OCI-LY1 (cell line): ENCODE results near the gene XRCC1.

ENCODE experiments used
- H2AFZ ChIP-seq: fragments of 200-600 bp; sonication (generic), shearing (Covaris generic); 2 replicates; pipeline ENCODE4 v1.6.0; 2014; ENCODE audit warnings: antibody characterized with exemption, mild to moderate bottlenecking, low read length
- H3F3A ChIP-seq: fragments of 200-600 bp; sonication (generic), shearing (Covaris generic); 2 replicates; pipeline ENCODE4 v1.6.0; 2014; ENCODE audit warnings: mild to moderate bottlenecking, antibody characterized with exemption, low read length, moderate library complexity; ENCODE audit not compliant: insufficient read depth
- H3K27ac ChIP-seq: fragments of 200-600 bp; sonication (generic); 2 replicates; pipeline ENCODE4 v1.5.1; 2014; ENCODE audit warnings: low read length, mixed run types, mild to moderate bottlenecking, low read depth; ENCODE audit not compliant: poor library complexity, severe bottlenecking
- H3K27me3 ChIP-seq: fragments of 200-600 bp; sonication (generic); 2 replicates; pipeline ENCODE4 v1.6.0; 2014; ENCODE audit warnings: antibody characterized with exemption, mild to moderate bottlenecking, low read length, moderate library complexity; ENCODE audit not compliant: insufficient read depth
- H3K36me3 ChIP-seq: fragments of 200-600 bp; sonication (generic); 2 replicates; pipeline ENCODE4 v1.6.1; 2014; ENCODE audit warnings: mild to moderate bottlenecking, antibody characterized with exemption, low read length, moderate library complexity, mixed read lengths; ENCODE audit not compliant: insufficient read depth
- H3K4me1 ChIP-seq: fragments of 200-600 bp; sonication (generic); 2 replicates; pipeline ENCODE4 v1.5.1; 2014; ENCODE audit warnings: mild to moderate bottlenecking, low read length, moderate library complexity; ENCODE audit not compliant: insufficient read depth, severe bottlenecking
- H3K4me2 ChIP-seq: fragments of 200-600 bp; sonication (generic), shearing (Covaris generic); 2 replicates; pipeline ENCODE4 v1.6.1; 2014; ENCODE audit warnings: low read length
- H3K4me3 ChIP-seq: fragments of 200-600 bp; sonication (generic); 2 replicates; pipeline ENCODE4 v1.5.1; 2014; ENCODE audit warnings: low read length, low read depth, mild to moderate bottlenecking, mixed read lengths; ENCODE audit not compliant: poor library complexity, severe bottlenecking
- H3K79me2 ChIP-seq: fragments of 200-600 bp; shearing (Covaris generic); 2 replicates; pipeline ENCODE4 v1.6.1; 2016; ENCODE audit warnings: mixed run types, low read length, mixed read lengths; ENCODE audit not compliant: insufficient read depth
- H3K9ac ChIP-seq: fragments of 200-600 bp; sonication (generic), shearing (Covaris generic); 2 replicates; pipeline ENCODE4 v1.6.1; 2014; ENCODE audit warnings: mild to moderate bottlenecking, low read length, mixed read lengths
- H3K9me2 ChIP-seq: fragments of 200-600 bp; sonication (generic), shearing (Covaris generic); 2 replicates; pipeline ENCODE4 v1.6.1; 2014; ENCODE audit warnings: low read depth, mild to moderate bottlenecking, low read length, mixed read lengths
- H3K9me3 ChIP-seq: fragments of 200-600 bp; shearing (Covaris generic); 2 replicates; pipeline ENCODE4 v1.6.1; 2014; ENCODE audit warnings: low read length, mixed read lengths
- H4K20me1 ChIP-seq: fragments of 200-600 bp; sonication (generic), shearing (Covaris generic); 2 replicates; pipeline ENCODE4 v1.6.0; 2016; ENCODE audit warnings: mild to moderate bottlenecking, low read length; ENCODE audit not compliant: insufficient read depth
- EZH2 ChIP-seq: fragments of 200-600 bp; sonication (generic), shearing (Covaris generic); IDR thresholded peaks from 2 replicates; pipeline ENCODE4 v1.8.0; 2017; ENCODE audit warnings: borderline replicate concordance, mixed run types, mild to moderate bottlenecking, antibody characterized with exemption, low read length, moderate library complexity, mixed read lengths
- TF ChIP-seq, protein P1 (sequence below): fragments of 200-600 bp; sonication (generic), shearing (Covaris generic); IDR thresholded peaks from 2 replicates; pipeline ENCODE4 v1.5.1; 2017; ENCODE audit warnings: mild to moderate bottlenecking, antibody characterized with exemption, low read length, moderate library complexity, mixed read lengths

XRCC1 gene

DNA sequence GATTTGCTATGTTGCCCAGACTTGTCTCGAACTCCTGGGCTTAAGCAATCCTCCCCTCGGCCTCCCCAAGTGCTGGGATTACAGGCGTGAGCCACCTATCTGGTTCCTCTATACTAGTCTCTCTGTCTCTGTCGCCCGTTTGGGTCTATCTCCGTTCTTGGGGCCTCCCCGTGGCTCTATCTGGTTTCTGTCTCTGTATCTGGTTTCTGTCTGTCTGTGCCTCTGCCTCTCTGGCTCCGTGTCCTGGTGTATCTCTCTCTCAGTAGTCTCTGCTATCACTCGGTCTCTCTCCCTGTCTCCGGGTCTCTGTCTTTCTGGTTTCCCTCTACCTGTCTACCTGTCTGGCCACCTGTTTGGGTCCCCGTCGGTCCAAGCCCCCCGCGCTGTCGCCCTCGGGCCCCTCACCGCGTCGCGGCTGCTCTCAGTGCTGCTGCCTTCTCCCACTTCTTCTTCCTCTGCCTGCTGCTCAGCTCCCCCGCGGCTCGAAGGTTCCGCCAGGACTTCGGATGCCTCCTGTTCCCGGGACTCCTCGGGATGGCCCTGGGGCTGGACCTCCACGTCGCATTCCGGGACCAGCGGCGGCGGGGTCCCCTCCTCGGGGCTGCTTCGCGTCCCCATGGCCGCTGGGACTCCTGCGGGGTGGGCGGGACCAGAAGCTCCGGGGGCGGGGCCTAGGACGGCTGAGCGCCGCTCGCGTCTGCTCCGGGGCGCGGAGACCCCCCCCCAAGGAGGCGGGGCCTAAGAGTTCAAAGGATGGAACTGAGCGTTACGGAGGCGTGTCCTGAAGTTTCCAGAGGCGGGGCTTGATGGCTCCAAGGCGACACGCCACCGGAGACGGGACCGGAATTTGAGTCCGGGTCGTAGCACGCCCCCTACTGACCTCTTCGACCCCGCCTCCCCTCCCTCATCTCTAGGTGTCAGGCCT, 71.6 kb downstream of the XRCC1 start:
- H3K4me1 ChIP-seq: peaks cover 21% of the 10 kb centered on the region
- no peaks in the 10 kb centered on the region for H3K9me3 ChIP-seq
- peak overlapping the region; percentile 55 for H3K27ac ChIP-seq
- H3K4me2 ChIP-seq: peak overlapping the region; percentile 95
- no peaks in the 10 kb centered on the region for H3K79me2 ChIP-seq
- no peaks in the 10 kb centered on the region for H3F3A ChIP-seq
- H3K36me3 ChIP-seq: no peaks in the 10 kb centered on the region
- H3K27me3 ChIP-seq: no peaks in the 10 kb centered on the region
- H3K9ac ChIP-seq: peak overlapping the region; percentile 93
- TF ChIP-seq EZH2: no peak
- TF ChIP-seq, protein P1, sequence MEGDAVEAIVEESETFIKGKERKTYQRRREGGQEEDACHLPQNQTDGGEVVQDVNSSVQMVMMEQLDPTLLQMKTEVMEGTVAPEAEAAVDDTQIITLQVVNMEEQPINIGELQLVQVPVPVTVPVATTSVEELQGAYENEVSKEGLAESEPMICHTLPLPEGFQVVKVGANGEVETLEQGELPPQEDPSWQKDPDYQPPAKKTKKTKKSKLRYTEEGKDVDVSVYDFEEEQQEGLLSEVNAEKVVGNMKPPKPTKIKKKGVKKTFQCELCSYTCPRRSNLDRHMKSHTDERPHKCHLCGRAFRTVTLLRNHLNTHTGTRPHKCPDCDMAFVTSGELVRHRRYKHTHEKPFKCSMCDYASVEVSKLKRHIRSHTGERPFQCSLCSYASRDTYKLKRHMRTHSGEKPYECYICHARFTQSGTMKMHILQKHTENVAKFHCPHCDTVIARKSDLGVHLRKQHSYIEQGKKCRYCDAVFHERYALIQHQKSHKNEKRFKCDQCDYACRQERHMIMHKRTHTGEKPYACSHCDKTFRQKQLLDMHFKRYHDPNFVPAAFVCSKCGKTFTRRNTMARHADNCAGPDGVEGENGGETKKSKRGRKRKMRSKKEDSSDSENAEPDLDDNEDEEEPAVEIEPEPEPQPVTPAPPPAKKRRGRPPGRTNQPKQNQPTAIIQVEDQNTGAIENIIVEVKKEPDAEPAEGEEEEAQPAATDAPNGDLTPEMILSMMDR: peak; percentile 57
- H2AFZ ChIP-seq: peak overlapping the region; percentile 83
- peak overlapping the region; percentile 71 for H3K4me3 ChIP-seq
- H3K9me2 ChIP-seq: no peaks in the 10 kb centered on the region
- no peaks in the 10 kb centered on the region for H4K20me1 ChIP-seq

DNA sequence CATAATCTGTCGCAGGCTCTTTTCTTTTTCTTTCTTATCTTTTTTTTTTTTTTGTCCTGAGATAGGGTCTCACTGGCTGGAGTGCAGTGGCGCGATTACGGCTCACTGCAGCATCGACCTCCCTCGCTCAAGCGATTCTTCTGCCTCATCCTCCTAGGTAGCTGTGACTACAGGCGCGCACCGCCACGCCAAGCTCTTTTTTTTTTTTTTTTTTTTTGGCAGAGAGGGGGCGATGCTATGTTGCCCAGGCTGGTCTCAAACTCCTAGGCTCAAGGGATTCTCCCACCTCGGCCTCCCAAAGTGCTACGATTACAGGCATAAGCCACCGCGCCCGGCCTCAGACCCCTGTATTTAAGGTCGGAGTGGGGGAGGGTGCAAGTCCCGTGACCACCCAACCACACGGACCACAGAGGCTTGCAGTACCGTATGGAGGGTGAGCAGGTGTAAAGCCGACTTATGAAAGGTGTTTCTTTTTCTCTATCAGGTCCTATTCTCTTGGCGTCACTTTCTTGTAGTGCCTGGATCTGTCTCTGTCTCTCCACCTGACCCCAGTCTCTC, 72.8 kb downstream of the XRCC1 start:
- Histone ChIP-seq H3F3A (no peaks in the 10 kb centered on the region), H3K4me1 (peaks cover 21% of the 10 kb centered on the region), H3K4me3 (peak overlapping the region; percentile 71), H3K9me3 (no peaks in the 10 kb centered on the region), H3K9ac (no peak overlapping the region), H3K4me2 (peak overlapping the region; percentile 95), H2AFZ (no peak overlapping the region), H3K79me2 (no peaks in the 10 kb centered on the region), H3K9me2 (no peaks in the 10 kb centered on the region), H3K36me3 (no peaks in the 10 kb centered on the region), H3K27ac (no peak overlapping the region), H4K20me1 (no peaks in the 10 kb centered on the region), H3K27me3 (no peaks in the 10 kb centered on the region)
- no peak for TF ChIP-seq EZH2
- TF ChIP-seq, protein P1: no peak

DNA sequence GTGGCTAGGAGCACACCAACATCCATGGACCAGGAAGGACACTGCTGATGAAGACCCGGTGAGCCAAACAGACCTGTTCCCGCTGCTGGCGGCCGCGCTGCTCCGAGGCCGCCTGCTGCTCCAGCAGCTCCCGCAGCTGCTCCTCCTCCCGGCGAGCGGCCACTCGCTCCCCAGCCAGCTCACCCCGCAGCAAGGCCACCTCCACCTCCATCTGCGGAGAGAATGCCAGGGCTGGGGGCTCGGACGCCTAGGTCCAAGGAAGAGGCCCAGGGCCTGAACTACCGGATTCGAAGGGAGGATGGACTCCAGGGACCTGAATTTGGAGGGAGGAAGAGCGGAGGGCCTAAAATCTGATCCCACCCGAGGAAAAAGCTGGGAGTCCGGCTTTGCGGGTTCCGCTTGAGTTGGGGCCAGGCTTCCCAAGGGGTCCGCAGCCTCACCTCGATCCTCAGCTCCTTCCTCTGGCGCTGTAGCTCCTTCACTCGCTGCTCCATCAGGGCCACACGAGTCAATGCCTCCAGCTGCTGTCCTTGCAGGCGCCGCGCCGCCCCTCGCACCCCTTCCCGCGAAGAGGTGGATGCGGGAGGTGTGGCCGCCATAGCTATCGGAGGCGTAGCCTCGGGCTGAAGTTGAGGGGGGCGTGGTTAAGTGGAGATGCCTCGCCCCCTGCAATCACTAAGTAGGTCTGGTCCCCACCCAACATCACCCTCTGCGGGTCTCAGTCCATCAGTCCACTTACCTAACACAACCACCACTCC, 73.5 kb downstream of the XRCC1 start:
- H3K9ac ChIP-seq: no peak overlapping the region
- peaks cover 4% of the 10 kb centered on the region; the same call in 1 of the 2 replicates for H3K36me3 ChIP-seq
- no peaks in the 10 kb centered on the region for H3F3A ChIP-seq
- no peak for TF ChIP-seq EZH2
- TF ChIP-seq, protein P1: no peak
- H3K9me2 ChIP-seq: no peaks in the 10 kb centered on the region
- H2AFZ ChIP-seq: no peak overlapping the region
- H3K27ac ChIP-seq: no peak overlapping the region
- H4K20me1 ChIP-seq: no peaks in the 10 kb centered on the region
- no peaks in the 10 kb centered on the region for H3K27me3 ChIP-seq
- H3K9me3 ChIP-seq: no peaks in the 10 kb centered on the region
- peaks cover 21% of the 10 kb centered on the region for H3K4me1 ChIP-seq
- no peak overlapping the region for H3K4me3 ChIP-seq
- no peaks in the 10 kb centered on the region for H3K79me2 ChIP-seq
- no peak overlapping the region for H3K4me2 ChIP-seq
